Uterus (tissue), 2 donors: Measurements from ENCODE around the gene TNFRSF14.
"Not testable (repeated sequence)": the region's sequence is repeated elsewhere in the genome, so short reads cannot be mapped to it uniquely, and the experiment has no call there.

Source experiments
- CTCF ChIP-seq, 4 experiments: fragments of 200-600 bp in 2 of 4; fragments of 450-650 bp in 2 of 4; sonication (generic) in 2 of 4; IDR thresholded peaks; one replicate each; pipeline ENCODE4 v1.5.1; 2016 to 2019; ENCODE audit warnings: antibody characterized with exemption in 4 of 4, mild to moderate bottlenecking in 2 of 4, moderate library complexity in 1 of 4
- POLR2A ChIP-seq, 2 donors: fragments of 450-650 bp; IDR thresholded peaks; one replicate each; pipeline ENCODE4 v1.6.1; 2016; ENCODE audit warnings: antibody characterized with exemption in 2 of 2, mild to moderate bottlenecking in 1 of 2, moderate library complexity in 1 of 2

DNA sequence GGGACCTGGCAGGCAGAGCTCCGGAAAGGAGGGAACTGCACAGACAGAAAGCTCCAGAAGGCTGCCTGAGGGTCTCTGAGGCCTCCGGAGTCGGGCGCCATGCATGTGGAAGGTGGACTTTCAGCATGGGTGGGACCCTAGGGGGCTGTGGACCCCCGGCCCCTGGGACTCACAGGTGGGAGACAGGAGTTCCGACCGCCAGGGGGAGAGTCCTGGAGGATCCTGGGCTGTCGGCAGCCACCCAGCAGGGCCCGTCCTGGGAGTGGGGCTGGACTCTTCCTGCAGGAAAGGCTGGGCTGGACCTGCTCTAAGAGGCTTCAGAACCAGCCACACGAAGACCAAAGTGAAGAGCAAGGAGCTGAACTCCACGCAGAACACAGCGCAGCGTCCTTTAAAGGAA is 13.5 kb downstream of the TNFRSF14 start:
- TF ChIP-seq POLR2A, CTCF (IDR thresholded peaks at IDR 0.05): not testable (repeated sequence)
